Measurements from ENCODE around the gene NAA15.
"Not testable (repeated sequence)": the region's sequence is repeated elsewhere in the genome, so short reads cannot be mapped to it uniquely, and the experiment has no call there.

Gene NAA15

GRCh38 chr4:139301113-139301820 lies at the start of gene NAA15:
Gene NAA15 (plus strand): TSS chr4:139301505. CDS start chr4:139301778, 273 bp downstream.
- DNase-seq = peak; percentile 96

GRCh38 chr4:139253046-139253445 lies 48.3 kb upstream of the NAA15 start:
- DNase-seq = no peak

GRCh38 chr4:139253713-139254112 lies 47.6 kb upstream of the NAA15 start:
- DNase-seq = no peak

- DNase-seq = not testable (repeated sequence)
Observed at GRCh38 chr4:139255581-139255980, 45.7 kb upstream of the NAA15 start.

GRCh38 chr4:139256349-139256748 lies 45.0 kb upstream of the NAA15 start:
- no peak for DNase-seq

GRCh38 chr4:139265654-139266053 lies 35.7 kb upstream of the NAA15 start:
- no peak for DNase-seq

GRCh38 chr4:139266208-139266582 lies 35.1 kb upstream of the NAA15 start:
- no peak for DNase-seq

- peak; percentile 1 for DNase-seq
Observed at GRCh38 chr4:139266583-139267257, 34.6 kb upstream of the NAA15 start.

GRCh38 chr4:139267301-139267700 lies 34.0 kb upstream of the NAA15 start:
- no peak for DNase-seq

GRCh38 chr4:139273835-139274234 lies 27.5 kb upstream of the NAA15 start:
- DNase-seq = no peak

GRCh38 chr4:139274790-139275189 lies 26.5 kb upstream of the NAA15 start:
- no peak for DNase-seq

GRCh38 chr4:139275281-139275735 lies 26.0 kb upstream of the NAA15 start:
- no peak for DNase-seq

- no peak for DNase-seq
Observed at GRCh38 chr4:139278485-139278884, 22.8 kb upstream of the NAA15 start.

GRCh38 chr4:139278912-139279759 lies 22.2 kb upstream of the NAA15 start:
- DNase-seq = no peak

- peak; percentile 2 for DNase-seq
Observed at GRCh38 chr4:139279760-139280620, 21.3 kb upstream of the NAA15 start, which contains the start of gene MGARP. Gene MGARP (minus strand): TSS chr4:139280225. CDS start chr4:139280158, 67 bp downstream.

GRCh38 chr4:139282065-139282720 lies 19.1 kb upstream of the NAA15 start:
- no peak for DNase-seq

- no peak for DNase-seq
Observed at GRCh38 chr4:139282721-139283075, 18.6 kb upstream of the NAA15 start.

GRCh38 chr4:139286186-139286698 lies 15.1 kb upstream of the NAA15 start:
- DNase-seq = no peak

- peak; percentile 71 for DNase-seq
Observed at GRCh38 chr4:139295206-139295941, 5.9 kb upstream of the NAA15 start.

GRCh38 chr4:139295942-139296299 lies 5.4 kb upstream of the NAA15 start:
- DNase-seq = no peak

GRCh38 chr4:139297001-139297410 lies 4.3 kb upstream of the NAA15 start:
- no peak for DNase-seq
